Stimulated activated CD4-positive, alpha-beta T cell treated with anti-CD3 and anti-CD28 coated beads, Interleukin-2, amount 100 ng/mL, for 4 hours (primary cell): ENCODE data around the gene RNF208.

Experiments used
- DNase-seq: peaks from one replicate; pipeline ENCODE4 v3.0.0-alpha.2; 2020; ENCODE audit warnings: low read depth

RNF208 gene

GRCh38 chr9:137213160-137214060 is 8.6 kb downstream of the RNF208 start:
- no peak for DNase-seq

- no peak for DNase-seq
These were observed 9.5 kb downstream of the RNF208 start for GRCh38 chr9:137212520-137212919.

GRCh38 chr9:137211532-137211931 is 10.5 kb downstream of the RNF208 start:
- DNase-seq = no peak

- no peak for DNase-seq
These were observed 15.4 kb downstream of the RNF208 start for GRCh38 chr9:137206602-137207001.

- DNase-seq = peak; percentile 89
These were observed 16.6 kb downstream of the RNF208 start, which contains the start of the genes NDOR1 and TMEM203 for GRCh38 chr9:137205126-137206069. NDOR1 (plus strand) TSS chr9:137205700; CDS start chr9:137205778, 78 bp downstream. TMEM203 (minus strand) TSS chr9:137205648; CDS start chr9:137205414, 234 bp downstream.

- no peak for DNase-seq
These were observed 17.3 kb downstream of the RNF208 start for GRCh38 chr9:137204731-137205125.

- DNase-seq = no peak
These were observed 19.1 kb downstream of the RNF208 start for GRCh38 chr9:137202966-137203365.

GRCh38 chr9:137201205-137201868 is 20.7 kb downstream of the RNF208 start:
- DNase-seq = no peak

- DNase-seq = peak; percentile 98
These were observed 21.5 kb downstream of the RNF208 start, which contains the start of gene TPRN for GRCh38 chr9:137200311-137201204. TPRN (minus strand) TSS chr9:137200741; CDS start chr9:137200711, 30 bp downstream.

- no peak for DNase-seq
These were observed 22.5 kb downstream of the RNF208 start for GRCh38 chr9:137199411-137200121.

- DNase-seq = no peak
These were observed 23.1 kb downstream of the RNF208 start for GRCh38 chr9:137198902-137199283.

- no peak for DNase-seq
These were observed 23.8 kb downstream of the RNF208 start for GRCh38 chr9:137198051-137198901.

GRCh38 chr9:137195525-137196220 is 26.4 kb downstream of the RNF208 start:
- no peak for DNase-seq

- no peak for DNase-seq
These were observed 27.1 kb downstream of the RNF208 start for GRCh38 chr9:137194909-137195308.

GRCh38 chr9:137194388-137194787 is 27.7 kb downstream of the RNF208 start:
- no peak for DNase-seq

- DNase-seq = no peak
These were observed 28.3 kb downstream of the RNF208 start for GRCh38 chr9:137193771-137194170.

- no peak for DNase-seq
These were observed 29.2 kb downstream of the RNF208 start for GRCh38 chr9:137192859-137193258.

GRCh38 chr9:137192448-137192780 is 29.6 kb downstream of the RNF208 start:
- DNase-seq = no peak
